Mesenchymal stem cell (in vitro differentiated cells and primary cell): ENCODE data around the gene IGF2BP1.
A peak's percentile ranks its signal among the peaks of the same experiment; 100 is the strongest.

Experiments
- DNase-seq: peaks from one replicate; pipeline ENCODE4 v3.0.0-alpha.2; 2013
- H2AFZ ChIP-seq: one replicate; pipeline ENCODE4 v1.6.1; 2013; ENCODE audit warnings: low read depth, mild to moderate bottlenecking, control low read depth, inconsistent platforms, low read length, moderate library complexity
- H2AK5ac ChIP-seq: 2 replicates; pipeline ENCODE4 v1.6.1; 2013; ENCODE audit warnings: low read length, moderate library complexity, mild to moderate bottlenecking, inconsistent platforms; ENCODE audit not compliant: severe bottlenecking
- H2BK120ac ChIP-seq: one replicate; pipeline ENCODE4 v1.6.1; 2013; ENCODE audit warnings: low read depth, mild to moderate bottlenecking, inconsistent platforms, low read length, moderate library complexity
- H2BK12ac ChIP-seq, 2 experiments: one replicate each; pipeline ENCODE4 v1.6.1; 2013; ENCODE audit warnings: inconsistent platforms in 2 of 2, low read length in 2 of 2, mild to moderate bottlenecking in 2 of 2, moderate library complexity in 2 of 2, control low read depth in 1 of 2
- H2BK15ac ChIP-seq: one replicate; pipeline ENCODE4 v1.6.1; 2013; ENCODE audit warnings: mild to moderate bottlenecking, low read depth, inconsistent platforms; ENCODE audit not compliant: poor library complexity, severe bottlenecking
- H2BK5ac ChIP-seq: 2 replicates; pipeline ENCODE4 v1.6.1; 2013; ENCODE audit warnings: low read depth, mild to moderate bottlenecking, low read length, control low read depth, inconsistent platforms; ENCODE audit not compliant: poor library complexity, severe bottlenecking
- H3K14ac ChIP-seq, 2 experiments: one replicate each; pipeline ENCODE4 v1.6.1; 2013; ENCODE audit warnings: inconsistent platforms in 2 of 2, low read length in 2 of 2, control low read depth in 1 of 2, mild to moderate bottlenecking in 1 of 2, moderate library complexity in 1 of 2
- H3K18ac ChIP-seq, 2 experiments: one replicate each; pipeline ENCODE4 v1.6.1; 2013; ENCODE audit warnings: inconsistent platforms in 2 of 2, low read length in 2 of 2, control low read depth in 1 of 2, low read depth in 1 of 2, mild to moderate bottlenecking in 1 of 2
- H3K23ac ChIP-seq, 2 experiments: one replicate each; pipeline ENCODE4 v1.6.1; 2013; ENCODE audit warnings: inconsistent platforms in 2 of 2, low read length in 2 of 2, mild to moderate bottlenecking in 2 of 2, moderate library complexity in 2 of 2, control low read depth in 1 of 2
- H3K27ac ChIP-seq: 2 replicates; pipeline ENCODE4 v1.5.1; 2013; ENCODE audit warnings: mild to moderate bottlenecking, moderate library complexity, low read length, control low read depth, inconsistent platforms; ENCODE audit not compliant: poor library complexity, severe bottlenecking
- H3K27me3 ChIP-seq, 2 experiments: 2 replicates each; pipeline versions ENCODE4 v1.6.1 to v1.7.0; 2013; ENCODE audit warnings: low read length in 2 of 2, mild to moderate bottlenecking in 2 of 2, moderate library complexity in 2 of 2, control low read depth in 1 of 2, inconsistent platforms in 1 of 2; ENCODE audit not compliant: control insufficient read depth in 1 of 2, insufficient read depth in 1 of 2
- H3K36me3 ChIP-seq, 2 experiments: 2 replicates each; pipeline versions ENCODE4 v1.6.1 to v1.7.0; 2013; ENCODE audit warnings: low read length in 2 of 2, control low read depth in 1 of 2, inconsistent platforms in 1 of 2, low read depth in 1 of 2, mild to moderate bottlenecking in 1 of 2; ENCODE audit not compliant: insufficient read depth in 2 of 2, control insufficient read depth in 1 of 2
- H3K4ac ChIP-seq, 2 experiments: one replicate each; pipeline ENCODE4 v1.6.1; 2013; ENCODE audit warnings: inconsistent platforms in 2 of 2, low read length in 2 of 2, mild to moderate bottlenecking in 2 of 2, moderate library complexity in 2 of 2, control low read depth in 1 of 2, low read depth in 1 of 2
- H3K4me1 ChIP-seq: 2 replicates; pipeline ENCODE4 v1.6.1; 2013; ENCODE audit warnings: low read depth, low read length, control low read depth; ENCODE audit not compliant: control insufficient read depth, insufficient read depth
- H3K4me2 ChIP-seq: 2 replicates; pipeline ENCODE4 v1.6.1; 2013; ENCODE audit warnings: low read length, mild to moderate bottlenecking, inconsistent platforms; ENCODE audit not compliant: poor library complexity, severe bottlenecking
- H3K4me3 ChIP-seq, 2 experiments: 2 replicates each; pipeline versions ENCODE4 v1.5.1 to v1.7.0; 2013; ENCODE audit warnings: low read length in 2 of 2, mild to moderate bottlenecking in 2 of 2, control low read depth in 1 of 2, low read depth in 1 of 2; ENCODE audit not compliant: insufficient read depth in 1 of 2
- H3K79me1 ChIP-seq: replicated peaks from 2 replicates; pipeline ENCODE4 v1.6.1; 2013; ENCODE audit warnings: mild to moderate bottlenecking, control low read depth, low read length, inconsistent platforms; ENCODE audit not compliant: poor library complexity, severe bottlenecking
- H3K9ac ChIP-seq: 2 replicates; pipeline ENCODE4 v1.7.0; 2013; ENCODE audit warnings: mild to moderate bottlenecking, low read length, moderate library complexity
- H3K9me3 ChIP-seq: 2 replicates; pipeline ENCODE4 v1.7.0; 2013; ENCODE audit warnings: mild to moderate bottlenecking, low read length; ENCODE audit not compliant: control insufficient read depth
- H4K8ac ChIP-seq: one replicate; pipeline ENCODE4 v1.6.1; 2013; ENCODE audit warnings: inconsistent platforms, mild to moderate bottlenecking, low read length, moderate library complexity
- H4K91ac ChIP-seq: one replicate; pipeline ENCODE4 v1.6.1; 2013; ENCODE audit warnings: mild to moderate bottlenecking, low read length, inconsistent platforms
- WGBS: methylation state at CpG from one replicate; pipeline ENCODE4 v1.1.7; 2013; ENCODE audit warnings: mixed read lengths; 5-methylcytosine and 5-hydroxymethylcytosine counted together

IGF2BP1 gene

GRCh38 chr17:48998587-48999440 lies 1.6 kb downstream of the IGF2BP1 start:
- peak overlapping the region; percentile 86 for H4K91ac ChIP-seq
- peak overlapping the region; percentile 100 for H3K4me2 ChIP-seq
- whole genome bisulfite sequencing = under 1% methylated on average over 19 of the region's 25 CpGs
- H3K18ac ChIP-seq = peak overlapping the region; percentile 93 to 99
- peak overlapping the region; percentile 62 for H2BK5ac ChIP-seq
- H3K9ac ChIP-seq = no peak overlapping the region
- H3K23ac ChIP-seq = no peak overlapping the region
- peaks cover 1% of the 10 kb centered on the region for H3K79me1 ChIP-seq
- H4K8ac ChIP-seq = peak overlapping the region; percentile 70
- H3K9me3 ChIP-seq = no peaks in the 10 kb centered on the region
- peak overlapping the region; percentile 61 to 86 for H3K14ac ChIP-seq
- peaks cover 14% of the 10 kb centered on the region for H3K4me1 ChIP-seq
- peak overlapping the region in 1 of 2 experiments; percentile 98 for H3K4ac ChIP-seq
- peak overlapping the region; percentile 84 for H3K27ac ChIP-seq
- H2BK120ac ChIP-seq = peak overlapping the region; percentile 54
- H2AFZ ChIP-seq = no peak overlapping the region
- H2BK12ac ChIP-seq = no peak overlapping the region
- peaks cover 15 to 99% of the 10 kb centered on the region in 2 experiments for H3K27me3 ChIP-seq
- peak overlapping the region; percentile 75 to 85 for H3K4me3 ChIP-seq
- H2AK5ac ChIP-seq = peak overlapping the region; percentile 44
- peak; percentile 84 for DNase-seq
- H3K36me3 ChIP-seq = no peaks in the 10 kb centered on the region
- H2BK15ac ChIP-seq = peak overlapping the region; percentile 87

- H3K9me3 ChIP-seq = no peaks in the 10 kb centered on the region
- H3K27me3 ChIP-seq = peaks cover 0 to 98% of the 10 kb centered on the region in 2 experiments
- H3K36me3 ChIP-seq = peaks cover 0 to 3% of the 10 kb centered on the region in 2 experiments
- H3K4me2 ChIP-seq = peak overlapping the region; percentile 68
- no peak overlapping the region for H3K4me3 ChIP-seq
- no peak overlapping the region for H3K23ac ChIP-seq
- no peak overlapping the region for H3K14ac ChIP-seq
- H3K18ac ChIP-seq = no peak overlapping the region
- no peak for DNase-seq
- H3K4ac ChIP-seq = no peak overlapping the region
- no peak overlapping the region for H3K9ac ChIP-seq
- H2AK5ac ChIP-seq = no peak overlapping the region
- H2BK5ac ChIP-seq = no peak overlapping the region
- no peak overlapping the region for H2AFZ ChIP-seq
- H3K79me1 ChIP-seq = peaks cover 1% of the 10 kb centered on the region
- WGBS = no CpG with 5 or more reads among the region's 1 CpG
- peaks cover 9% of the 10 kb centered on the region for H3K4me1 ChIP-seq
- no peak overlapping the region for H3K27ac ChIP-seq
- H2BK15ac ChIP-seq = no peak overlapping the region
- H4K8ac ChIP-seq = no peak overlapping the region
- H4K91ac ChIP-seq = no peak overlapping the region
- H2BK12ac ChIP-seq = no peak overlapping the region
- H2BK120ac ChIP-seq = no peak overlapping the region
Observed at GRCh38 chr17:49000943-49001342, 3.8 kb downstream of the IGF2BP1 start.

GRCh38 chr17:49001671-49002070 lies 4.5 kb downstream of the IGF2BP1 start:
- no peak overlapping the region for H3K4ac ChIP-seq
- no peak for DNase-seq
- H3K9me3 ChIP-seq = no peaks in the 10 kb centered on the region
- H3K4me1 ChIP-seq = peaks cover 3% of the 10 kb centered on the region
- H3K27ac ChIP-seq = no peak overlapping the region
- H2AK5ac ChIP-seq = no peak overlapping the region
- no peak overlapping the region for H2BK12ac ChIP-seq
- peaks cover 1% of the 10 kb centered on the region for H3K79me1 ChIP-seq
- H3K4me2 ChIP-seq = no peak overlapping the region
- H4K91ac ChIP-seq = no peak overlapping the region
- H3K4me3 ChIP-seq = no peak overlapping the region
- no peak overlapping the region for H2BK15ac ChIP-seq
- no peak overlapping the region for H3K18ac ChIP-seq
- H2BK5ac ChIP-seq = no peak overlapping the region
- H3K27me3 ChIP-seq = peaks cover 0 to 98% of the 10 kb centered on the region in 2 experiments
- peaks cover 0 to 3% of the 10 kb centered on the region in 2 experiments for H3K36me3 ChIP-seq
- no peak overlapping the region for H4K8ac ChIP-seq
- H3K14ac ChIP-seq = no peak overlapping the region
- no peak overlapping the region for H2BK120ac ChIP-seq
- no peak overlapping the region for H2AFZ ChIP-seq
- no peak overlapping the region for H3K23ac ChIP-seq
- H3K9ac ChIP-seq = no peak overlapping the region

- Histone ChIP-seq H3K27ac (no peak overlapping the region), H3K18ac (no peak overlapping the region), H4K8ac (no peak overlapping the region), H3K23ac (no peak overlapping the region), H3K9me3 (no peaks in the 10 kb centered on the region), H3K4ac (no peak overlapping the region), H2BK120ac (no peak overlapping the region), H3K4me1 (peaks cover 5% of the 10 kb centered on the region), H2BK12ac (no peak overlapping the region), H2AFZ (no peak overlapping the region), H3K27me3 (peaks cover 0 to 99% of the 10 kb centered on the region in 2 experiments), H2BK5ac (no peak overlapping the region), H3K36me3 (peaks cover 0 to 7% of the 10 kb centered on the region in 2 experiments), H3K4me2 (no peak overlapping the region), H3K79me1 (no peaks in the 10 kb centered on the region), H3K9ac (no peak overlapping the region), H3K14ac (no peak overlapping the region), H4K91ac (no peak overlapping the region), H2AK5ac (no peak overlapping the region), H2BK15ac (no peak overlapping the region), H3K4me3 (no peak overlapping the region)
- WGBS = 17% methylated on average over 1 of the region's 2 CpGs
- DNase-seq = no peak
Observed at GRCh38 chr17:49002331-49002730, 5.1 kb downstream of the IGF2BP1 start.
